Measurements from ENCODE around the gene SORBS2. TPM values are rescaled to one million over a fixed set of nuclear protein-coding genes. Genes with fewer than 3 reads are reported as not detected.

The SORBS2 gene
- total RNA-seq, 1 experiment from 2014 or later, result 9.7 TPM

- no peak for DNase-seq
Observed at GRCh38 chr4:185576962-185577950, 234.7 kb downstream of the SORBS2 start.

More at GRCh38 chr4:185576962-185577950, 234.7 kb downstream of the SORBS2 start:
- Histone ChIP-seq H2BK120ac (ENCODE audit: low read depth, low read length, poor library complexity, severe bottlenecking) (no peak overlapping the region), H3K4me1 (ENCODE audit: insufficient read depth, low read length) (peaks cover 3% of the 10 kb centered on the region; the same call in 1 of the 2 replicates), H3K9ac (ENCODE audit: extremely low read depth, insufficient read length, low read length) (no peak overlapping the region), H2AFZ (ENCODE audit: low read length) (no peak overlapping the region), H3K27ac (ENCODE audit: insufficient read length, low read depth, low read length) (no peak overlapping the region), H3K56ac (ENCODE audit: insufficient read length, low read depth, low read length) (no peak overlapping the region), H4K20me1 (ENCODE audit: control insufficient read depth, insufficient read depth, insufficient read length) (no peaks in the 10 kb centered on the region), H4K8ac (replicated peaks; ENCODE audit: insufficient read length, low read depth, low read length) (no peak overlapping the region), H4K91ac (ENCODE audit: insufficient read length, low read depth, low read length) (no peak overlapping the region), H2BK20ac (ENCODE audit: low read depth, low read length, poor library complexity, severe bottlenecking) (no peak overlapping the region), H4K5ac (ENCODE audit: insufficient read length, low read depth, low read length) (no peak overlapping the region), H2BK12ac (ENCODE audit: insufficient read length, low read depth, low read length) (no peak overlapping the region), H3K18ac (ENCODE audit: insufficient read length, low read depth, low read length) (no peak overlapping the region), H3K27me3 (ENCODE audit: insufficient read depth, low read length) (no peaks in the 10 kb centered on the region), H3K14ac (ENCODE audit: insufficient read depth, low read length) (no peak overlapping the region), H3K23ac (ENCODE audit: insufficient read length, low read depth, low read length) (no peak overlapping the region), H3K79me1 (ENCODE audit: insufficient read depth, low read depth, low read length, poor library complexity, severe bottlenecking) (no peaks in the 10 kb centered on the region), H3T11ph (ENCODE audit: low read length) (no peak overlapping the region), H2AK5ac (ENCODE audit: insufficient read length, low read length) (no peak overlapping the region), H3K9me3 (ENCODE audit: control insufficient read depth, low read depth, low read length) (no peaks in the 10 kb centered on the region), H3K23me2 (ENCODE audit: insufficient read length, low read depth, low read length, poor library complexity, severe bottlenecking) (no peaks in the 10 kb centered on the region), H3K79me2 (ENCODE audit: insufficient read depth, low read length) (no peaks in the 10 kb centered on the region), H2BK15ac (ENCODE audit: low read depth, low read length) (no peak overlapping the region), H2BK5ac (ENCODE audit: insufficient read length, low read length) (no peak overlapping the region), H3K4me2 (ENCODE audit: insufficient read depth, insufficient read length, low read length) (no peak overlapping the region), H3K4ac (ENCODE audit: low read depth, low read length) (no peak overlapping the region)
- WGBS (ENCODE audit: extremely low coverage, insufficient read length, low lambda C conversion rate), result no CpG with 5 or more reads among the region's 8 CpGs
- H3K27ac Mint-ChIP-seq, result no peak overlapping the region
- peaks cover 8 to 13% of the 10 kb centered on the region in 2 experiments for H3K4me1 Mint-ChIP-seq
- no peak overlapping the region for H3K4me3 Mint-ChIP-seq
- TF ChIP-seq, protein P1, sequence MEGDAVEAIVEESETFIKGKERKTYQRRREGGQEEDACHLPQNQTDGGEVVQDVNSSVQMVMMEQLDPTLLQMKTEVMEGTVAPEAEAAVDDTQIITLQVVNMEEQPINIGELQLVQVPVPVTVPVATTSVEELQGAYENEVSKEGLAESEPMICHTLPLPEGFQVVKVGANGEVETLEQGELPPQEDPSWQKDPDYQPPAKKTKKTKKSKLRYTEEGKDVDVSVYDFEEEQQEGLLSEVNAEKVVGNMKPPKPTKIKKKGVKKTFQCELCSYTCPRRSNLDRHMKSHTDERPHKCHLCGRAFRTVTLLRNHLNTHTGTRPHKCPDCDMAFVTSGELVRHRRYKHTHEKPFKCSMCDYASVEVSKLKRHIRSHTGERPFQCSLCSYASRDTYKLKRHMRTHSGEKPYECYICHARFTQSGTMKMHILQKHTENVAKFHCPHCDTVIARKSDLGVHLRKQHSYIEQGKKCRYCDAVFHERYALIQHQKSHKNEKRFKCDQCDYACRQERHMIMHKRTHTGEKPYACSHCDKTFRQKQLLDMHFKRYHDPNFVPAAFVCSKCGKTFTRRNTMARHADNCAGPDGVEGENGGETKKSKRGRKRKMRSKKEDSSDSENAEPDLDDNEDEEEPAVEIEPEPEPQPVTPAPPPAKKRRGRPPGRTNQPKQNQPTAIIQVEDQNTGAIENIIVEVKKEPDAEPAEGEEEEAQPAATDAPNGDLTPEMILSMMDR (conservative IDR thresholded peaks at IDR 0.05), result no peak
- H3K27me3 Mint-ChIP-seq (ENCODE audit: low read depth), result no peaks in the 10 kb centered on the region
- H3K9me3 Mint-ChIP-seq, result peaks cover 2 to 7% of the 10 kb centered on the region in 2 experiments; a peak in 3 of 5 replicates
- H3K36me3 Mint-ChIP-seq (ENCODE audit: insufficient read depth in 1 of 3, low read depth in 3 of 3), result peaks cover 0 to 11% (median 0%) of the 10 kb centered on the region in 3 experiments; a peak in 4 of 7 replicates
